ENCODE data around the gene CCDC69. TPM values are rescaled to one million over a fixed set of nuclear protein-coding genes. Genes with fewer than 3 reads are reported as not detected.

Gene CCDC69
- total and polyA plus RNA-seq, 2 of the 8 experiments (the other 6 are each of a cell fraction or from before 2014, with no cell fraction given), result 8.4 to 10.8 TPM

- TF ChIP-seq GTF2F1 (IDR thresholded peaks at IDR 0.05; ENCODE audit: borderline replicate concordance, low read depth, low read length) (no peak), RXRA (IDR thresholded peaks at IDR 0.05; ENCODE audit: insufficient read depth, low read depth, low read length) (no peak), TCF12 (IDR thresholded peaks at IDR 0.05; ENCODE audit: low read depth, low read length) (no peak), SP4 (IDR thresholded peaks at IDR 0.05; ENCODE audit: low read length) (no peak), MAFK (IDR thresholded peaks at IDR 0.05; ENCODE audit: low read depth, low read length) (no peak)
Observed at GRCh38 chr5:151158287-151158661, 65.6 kb downstream of the CCDC69 start (continued).
